ENCODE results near the gene ZBED1. TPM values are rescaled to one million over a fixed set of nuclear protein-coding genes. Genes with fewer than 3 reads are reported as not detected.

ZBED1 gene
- total RNA-seq, 1 experiment from 2014 or later = 59.7 TPM

Other genes starting within 250 kb of the ZBED1 start
- 18.6 and 30.3 TPM in 2 replicates for gene DHRSX, start within 50 bp of the ZBED1 start, total RNA-seq (2014; rRNA removed; shearing (Covaris generic); ENCODE audit: low replicate concordance)
- gene CD99, start 190.3 kb upstream of the ZBED1 start, total RNA-seq (2014; rRNA removed; shearing (Covaris generic); ENCODE audit: low replicate concordance) = 582 and 695 TPM in 2 replicates